Right lobe of liver (tissue), 4 donors: ENCODE results near the gene ZNF177.

Source experiments
- POLR2A ChIP-seq: fragments of 450-650 bp; IDR thresholded peaks from one replicate; pipeline ENCODE4 v1.6.1; 2017; ENCODE audit warnings: antibody characterized with exemption, mild to moderate bottlenecking
- TF ChIP-seq, protein P1 (sequence below), 4 donors: fragments of 200-600 bp in 3 of 4; fragments of 450-650 bp in 1 of 4; IDR thresholded peaks; one replicate each; pipeline versions ENCODE4 v1.5.1 to v1.8.0; 2016 to 2022; ENCODE audit warnings: antibody characterized with exemption in 4 of 4, mild to moderate bottlenecking in 2 of 4
- donor health status: DM: no; HTN: no; CAD: no.
- donor health status: DM: no; HTN: no; CAD: no.
- donor health status: DM: no; HTN: yes; CAD: no.

DNA sequence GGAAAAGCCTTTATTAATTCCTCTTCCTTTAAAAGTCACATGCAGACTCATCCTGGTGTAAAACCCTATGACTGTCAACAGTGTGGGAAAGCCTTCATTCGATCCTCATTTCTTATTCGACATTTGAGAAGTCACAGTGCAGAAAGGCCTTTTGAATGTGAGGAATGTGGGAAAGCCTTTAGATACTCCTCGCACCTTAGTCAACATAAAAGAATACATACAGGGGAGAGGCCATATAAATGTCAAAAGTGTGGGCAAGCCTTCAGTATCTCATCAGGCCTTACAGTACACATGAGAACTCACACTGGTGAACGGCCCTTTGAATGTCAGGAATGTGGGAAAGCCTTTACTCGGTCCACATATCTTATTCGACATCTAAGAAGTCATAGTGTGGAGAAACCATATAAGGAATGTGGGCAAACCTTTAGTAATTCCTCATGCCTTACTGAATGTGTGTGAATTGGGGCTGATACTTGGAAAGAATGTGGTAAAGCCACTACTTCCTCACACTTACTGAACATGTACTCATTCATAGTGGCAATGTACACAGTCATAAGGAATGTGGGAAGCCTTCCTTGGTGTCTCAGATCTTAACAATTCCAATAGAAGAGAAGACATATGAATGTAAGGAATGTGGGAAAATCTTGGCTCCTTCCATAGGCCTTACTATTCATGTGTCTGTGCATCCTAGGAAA is 20.1 kb upstream of the ZNF177 start:
- TF ChIP-seq, protein P1, sequence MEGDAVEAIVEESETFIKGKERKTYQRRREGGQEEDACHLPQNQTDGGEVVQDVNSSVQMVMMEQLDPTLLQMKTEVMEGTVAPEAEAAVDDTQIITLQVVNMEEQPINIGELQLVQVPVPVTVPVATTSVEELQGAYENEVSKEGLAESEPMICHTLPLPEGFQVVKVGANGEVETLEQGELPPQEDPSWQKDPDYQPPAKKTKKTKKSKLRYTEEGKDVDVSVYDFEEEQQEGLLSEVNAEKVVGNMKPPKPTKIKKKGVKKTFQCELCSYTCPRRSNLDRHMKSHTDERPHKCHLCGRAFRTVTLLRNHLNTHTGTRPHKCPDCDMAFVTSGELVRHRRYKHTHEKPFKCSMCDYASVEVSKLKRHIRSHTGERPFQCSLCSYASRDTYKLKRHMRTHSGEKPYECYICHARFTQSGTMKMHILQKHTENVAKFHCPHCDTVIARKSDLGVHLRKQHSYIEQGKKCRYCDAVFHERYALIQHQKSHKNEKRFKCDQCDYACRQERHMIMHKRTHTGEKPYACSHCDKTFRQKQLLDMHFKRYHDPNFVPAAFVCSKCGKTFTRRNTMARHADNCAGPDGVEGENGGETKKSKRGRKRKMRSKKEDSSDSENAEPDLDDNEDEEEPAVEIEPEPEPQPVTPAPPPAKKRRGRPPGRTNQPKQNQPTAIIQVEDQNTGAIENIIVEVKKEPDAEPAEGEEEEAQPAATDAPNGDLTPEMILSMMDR (IDR thresholded peaks at IDR 0.05), result no peak
- no peak for TF ChIP-seq POLR2A
